Activated T-cell treated with anti-CD3 and anti-CD28 coated beads for 24 hours (primary cell): Measurements from ENCODE around the gene YIPF3.

Experiments
- DNase-seq: peaks from one replicate; pipeline ENCODE4 v3.0.0-alpha.2; 2020; ENCODE audit warnings: low read depth

The YIPF3 gene

GRCh38 chr6:43464337-43464736 is 52.4 kb downstream of the YIPF3 start:
- DNase-seq = no peak

- DNase-seq = no peak
Observed at GRCh38 chr6:43461936-43462335, 54.8 kb downstream of the YIPF3 start.
